ENCODE results near the gene COL9A2. TPM values are rescaled to one million over a fixed set of nuclear protein-coding genes. Genes with fewer than 3 reads are reported as not detected.

The COL9A2 gene
- polyA plus RNA-seq, 1 donor from 2014 or later = 2.3 TPM

- no peaks in the 10 kb centered on the region for H3K9me2 ChIP-seq (ENCODE audit: insufficient read depth, low read length)
- no peaks in the 10 kb centered on the region for H4K20me1 ChIP-seq (ENCODE audit: insufficient read depth)
- no peak overlapping the region for H2AFZ ChIP-seq (ENCODE audit: low read depth, low read length)
- no peak overlapping the region for H3K4me2 ChIP-seq (ENCODE audit: low read length)
- TF ChIP-seq REST (IDR thresholded peaks at IDR 0.05; ENCODE audit: borderline replicate concordance) (no peak), POLR2AphosphoS5 (IDR thresholded peaks at IDR 0.05) (no peak), CTCF (IDR thresholded peaks at IDR 0.05; ENCODE audit: poor library complexity, severe bottlenecking) (no peak), MXI1 (conservative IDR thresholded peaks at IDR 0.05; ENCODE audit: poor library complexity, severe bottlenecking) (no peak), EZH2 (IDR thresholded peaks at IDR 0.05; ENCODE audit: borderline replicate concordance, insufficient read depth, low read length, poor library complexity, severe bottlenecking) (no peak)
- no peaks in the 10 kb centered on the region for H3F3A ChIP-seq (ENCODE audit: insufficient read depth, low read length, poor library complexity, severe bottlenecking)
- no peaks in the 10 kb centered on the region for H3K79me2 ChIP-seq (replicated peaks; ENCODE audit: insufficient read depth, low read length)
- H3K9ac ChIP-seq (ENCODE audit: low read length) = no peak overlapping the region
- no peaks in the 10 kb centered on the region for H3K36me3 ChIP-seq (ENCODE audit: insufficient read depth, low read length)
- no peak overlapping the region for H3K27ac ChIP-seq (ENCODE audit: low read length)
- no peaks in the 10 kb centered on the region for H3K9me3 ChIP-seq (ENCODE audit: low read length)
- no peak overlapping the region for H3K4me3 ChIP-seq (ENCODE audit: low read length)
- H3K27me3 ChIP-seq (ENCODE audit: insufficient read depth, low read depth, low read length) = no peaks in the 10 kb centered on the region
Measured at GRCh38 chr1:40299366-40300248, 17.5 kb downstream of the COL9A2 start.

- no peak overlapping the region for H3K9ac ChIP-seq (ENCODE audit: low read length)
- H3K36me3 ChIP-seq (ENCODE audit: insufficient read depth, low read length) = no peaks in the 10 kb centered on the region
- H3K4me3 ChIP-seq (ENCODE audit: low read length) = no peak overlapping the region
- H3K4me2 ChIP-seq (ENCODE audit: low read length) = no peak overlapping the region
- no peak overlapping the region for H3K27ac ChIP-seq (ENCODE audit: low read length)
- H2AFZ ChIP-seq (ENCODE audit: low read depth, low read length) = no peak overlapping the region
- no peaks in the 10 kb centered on the region for H3K79me2 ChIP-seq (replicated peaks; ENCODE audit: insufficient read depth, low read length)
- no peaks in the 10 kb centered on the region for H3K9me3 ChIP-seq (ENCODE audit: low read length)
- H3F3A ChIP-seq (ENCODE audit: insufficient read depth, low read length, poor library complexity, severe bottlenecking) = no peaks in the 10 kb centered on the region
- TF ChIP-seq CTCF (IDR thresholded peaks at IDR 0.05; ENCODE audit: poor library complexity, severe bottlenecking) = no peak
- no peak for TF ChIP-seq MXI1 (conservative IDR thresholded peaks at IDR 0.05; ENCODE audit: poor library complexity, severe bottlenecking)
- no peak for TF ChIP-seq REST (IDR thresholded peaks at IDR 0.05; ENCODE audit: borderline replicate concordance)
- TF ChIP-seq RAD21 (conservative IDR thresholded peaks at IDR 0.05) = no peak
- H4K20me1 ChIP-seq (ENCODE audit: insufficient read depth) = no peaks in the 10 kb centered on the region
- H3K27me3 ChIP-seq (ENCODE audit: insufficient read depth, low read depth, low read length) = no peaks in the 10 kb centered on the region
- H3K9me2 ChIP-seq (ENCODE audit: insufficient read depth, low read length) = no peaks in the 10 kb centered on the region
Measured at GRCh38 chr1:40291293-40291692, 25.8 kb downstream of the COL9A2 start.

All from neural cell (in vitro differentiated cells).